ENCODE results near the gene PLAGL1. TPM values are rescaled to one million over a fixed set of nuclear protein-coding genes. Genes with fewer than 3 reads are reported as not detected.

PLAGL1 gene
- total and polyA plus RNA-seq, 2 of the 13 experiments (the other 11 are each of a cell fraction or from before 2014, with no cell fraction given), result 0.60 to 2.3 TPM

GRCh38 chr6:143941852-143942627 lies 66.0 kb downstream of the PLAGL1 start (continued):
- TF ChIP-seq ZNF704 (CRISPR knock-in tag; IDR thresholded peaks at IDR 0.05; ENCODE audit: borderline replicate concordance) (no peak), ZNF292 (CRISPR knock-in tag; IDR thresholded peaks at IDR 0.05; ENCODE audit: borderline replicate concordance, low read depth) (no peak), ELF4 (CRISPR knock-in tag; IDR thresholded peaks at IDR 0.05; ENCODE audit: borderline replicate concordance) (no peak), REL (CRISPR knock-in tag; conservative IDR thresholded peaks at IDR 0.05) (no peak), ZNF274 (CRISPR knock-in tag; IDR thresholded peaks at IDR 0.05) (no peak), PLSCR1 (CRISPR knock-in tag; IDR thresholded peaks at IDR 0.05; ENCODE audit: borderline replicate concordance) (no peak), HOXD1 (CRISPR knock-in tag; IDR thresholded peaks at IDR 0.05) (no peak), ZNF430 (CRISPR knock-in tag; IDR thresholded peaks at IDR 0.05) (no peak), DBP (CRISPR knock-in tag; IDR thresholded peaks at IDR 0.05; ENCODE audit: not compliant biosample characterization) (no peak), SRY (CRISPR knock-in tag; IDR thresholded peaks at IDR 0.05) (no peak), ZNF747 (CRISPR knock-in tag; IDR thresholded peaks at IDR 0.05; ENCODE audit: borderline replicate concordance) (no peak), STAG1 (CRISPR knock-in tag; IDR thresholded peaks at IDR 0.05) (peak; percentile 83), ZNF841 (CRISPR knock-in tag; IDR thresholded peaks at IDR 0.05; ENCODE audit: borderline replicate concordance) (no peak), ZSCAN29 (CRISPR knock-in tag; conservative IDR thresholded peaks at IDR 0.05) (no peak), ZBTB42 (CRISPR knock-in tag; IDR thresholded peaks at IDR 0.05) (no peak), SALL1 (CRISPR knock-in tag; IDR thresholded peaks at IDR 0.05) (peak; percentile 35; the same call in 1 of the 2 replicates), RARA (CRISPR knock-in tag; IDR thresholded peaks at IDR 0.05) (no peak), ARID4A (CRISPR knock-in tag; IDR thresholded peaks at IDR 0.05; ENCODE audit: borderline replicate concordance) (no peak), PBX3 (CRISPR knock-in tag; IDR thresholded peaks at IDR 0.05; ENCODE audit: borderline replicate concordance) (no peak)
- TF ChIP-seq, protein P1, sequence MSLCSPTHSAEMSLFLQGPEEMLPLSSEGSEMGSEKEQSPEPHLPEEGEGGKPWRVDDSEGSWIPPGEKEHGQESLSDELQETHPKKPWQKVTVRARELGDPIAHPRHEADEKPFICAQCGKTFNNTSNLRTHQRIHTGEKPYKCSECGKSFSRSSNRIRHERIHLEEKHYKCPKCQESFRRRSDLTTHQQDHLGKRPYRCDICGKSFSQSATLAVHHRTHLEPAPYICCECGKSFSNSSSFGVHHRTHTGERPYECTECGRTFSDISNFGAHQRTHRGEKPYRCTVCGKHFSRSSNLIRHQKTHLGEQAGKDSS (CRISPR knock-in tag; IDR thresholded peaks at IDR 0.05; ENCODE audit: borderline replicate concordance, low read depth), result no peak
